ENCODE results near the gene PMIS2.

DNA sequence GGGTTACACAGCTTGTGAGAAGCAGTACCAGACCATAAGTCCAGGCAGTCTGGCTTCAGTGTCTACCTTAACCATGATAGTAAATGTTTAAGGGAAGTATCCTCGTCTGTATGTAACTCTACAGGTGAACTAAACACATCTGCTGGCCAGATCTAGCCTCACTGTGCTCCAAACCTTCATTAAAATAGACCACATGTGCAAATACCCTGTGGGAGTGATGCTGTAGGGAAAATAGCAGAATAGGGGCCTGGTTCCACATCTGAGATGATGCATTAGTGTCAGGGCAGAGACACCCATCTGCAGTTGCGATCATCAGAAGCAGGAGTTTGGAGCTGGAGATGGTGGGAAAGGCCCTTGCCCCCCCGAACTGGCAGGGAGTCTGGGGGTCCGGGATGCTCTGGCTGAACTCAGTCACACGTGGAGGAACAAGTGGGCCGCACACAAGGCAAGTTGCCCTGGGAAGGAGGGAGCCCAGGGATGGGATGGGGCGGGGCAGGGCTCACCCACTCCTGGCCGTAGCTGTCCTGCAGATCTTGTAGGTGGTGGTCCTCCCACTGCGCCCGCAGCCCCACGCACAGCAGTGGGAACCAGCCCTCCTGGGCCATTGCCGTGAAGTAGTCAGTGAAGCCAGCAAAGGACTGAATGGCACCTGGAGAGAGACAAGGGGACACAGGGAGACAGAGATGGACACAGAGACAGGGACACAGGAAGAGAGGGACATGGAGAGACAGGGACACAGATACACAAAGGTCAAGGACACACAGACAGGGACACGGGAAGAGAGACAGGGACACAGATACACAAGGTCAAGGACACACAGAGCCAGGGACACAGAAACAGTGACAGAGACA is 33.2 kb upstream of the PMIS2 start:
- TF ChIP-seq, protein P1, sequence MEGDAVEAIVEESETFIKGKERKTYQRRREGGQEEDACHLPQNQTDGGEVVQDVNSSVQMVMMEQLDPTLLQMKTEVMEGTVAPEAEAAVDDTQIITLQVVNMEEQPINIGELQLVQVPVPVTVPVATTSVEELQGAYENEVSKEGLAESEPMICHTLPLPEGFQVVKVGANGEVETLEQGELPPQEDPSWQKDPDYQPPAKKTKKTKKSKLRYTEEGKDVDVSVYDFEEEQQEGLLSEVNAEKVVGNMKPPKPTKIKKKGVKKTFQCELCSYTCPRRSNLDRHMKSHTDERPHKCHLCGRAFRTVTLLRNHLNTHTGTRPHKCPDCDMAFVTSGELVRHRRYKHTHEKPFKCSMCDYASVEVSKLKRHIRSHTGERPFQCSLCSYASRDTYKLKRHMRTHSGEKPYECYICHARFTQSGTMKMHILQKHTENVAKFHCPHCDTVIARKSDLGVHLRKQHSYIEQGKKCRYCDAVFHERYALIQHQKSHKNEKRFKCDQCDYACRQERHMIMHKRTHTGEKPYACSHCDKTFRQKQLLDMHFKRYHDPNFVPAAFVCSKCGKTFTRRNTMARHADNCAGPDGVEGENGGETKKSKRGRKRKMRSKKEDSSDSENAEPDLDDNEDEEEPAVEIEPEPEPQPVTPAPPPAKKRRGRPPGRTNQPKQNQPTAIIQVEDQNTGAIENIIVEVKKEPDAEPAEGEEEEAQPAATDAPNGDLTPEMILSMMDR (IDR thresholded peaks at IDR 0.05), result no peak
- TF ChIP-seq REST (IDR thresholded peaks at IDR 0.05; ENCODE audit: insufficient read depth in 1 of 2, low read depth in 2 of 2, low read length in 1 of 2) (no peak), POLR2AphosphoS5 (IDR thresholded peaks at IDR 0.05; ENCODE audit: low read depth, low read length) (no peak)

Data from Panc1 (cell line).